HTERT RPE-1 (cell line): ENCODE measurements around the gene NFKBIZ.

Source experiments
- in situ Hi-C: fragments of 300-500 bp; cut with MboI; formaldehyde crosslinking; loops from 4 replicates; pipeline ENCODE4 v1.14.3; 2020; ENCODE audit warnings: low sequenced_read_pairs

The NFKBIZ gene

GRCh38 chr3:101848754-101849713, at the start of gene NFKBIZ:
Gene NFKBIZ (plus strand): TSS chr3:101849514. CDS start chr3:101849629, 115 bp downstream.
- in situ Hi-C loops, result no loop called here

GRCh38 chr3:101801174-101801573, 48.1 kb upstream of the NFKBIZ start:
- in situ Hi-C loops, result no loop called here

GRCh38 chr3:101802179-101802578, 47.1 kb upstream of the NFKBIZ start:
- in situ Hi-C loops, result no loop called here

- in situ Hi-C loops, result no loop called here
Observed at GRCh38 chr3:101803173-101803782, 46.0 kb upstream of the NFKBIZ start.

- in situ Hi-C loops, result no loop called here
Observed at GRCh38 chr3:101803939-101804338, 45.4 kb upstream of the NFKBIZ start.

GRCh38 chr3:101806491-101806890, 42.8 kb upstream of the NFKBIZ start:
- in situ Hi-C loops, result no loop called here

GRCh38 chr3:101807888-101808287, 41.4 kb upstream of the NFKBIZ start:
- in situ Hi-C loops, result no loop called here

- in situ Hi-C loops, result no loop called here
Observed at GRCh38 chr3:101809178-101810021, 39.9 kb upstream of the NFKBIZ start.

GRCh38 chr3:101810022-101810418, 39.3 kb upstream of the NFKBIZ start:
- in situ Hi-C loops, result no loop called here

- in situ Hi-C loops, result no loop called here
Observed at GRCh38 chr3:101811875-101812274, 37.4 kb upstream of the NFKBIZ start.

- in situ Hi-C loops, result no loop called here
Observed at GRCh38 chr3:101812895-101813294, 36.4 kb upstream of the NFKBIZ start.

GRCh38 chr3:101813817-101814440, 35.4 kb upstream of the NFKBIZ start:
- in situ Hi-C loops, result no loop called here

GRCh38 chr3:101814835-101815234, 34.5 kb upstream of the NFKBIZ start:
- in situ Hi-C loops, result no loop called here

GRCh38 chr3:101816215-101817149, 32.8 kb upstream of the NFKBIZ start:
- in situ Hi-C loops, result no loop called here

GRCh38 chr3:101817992-101818391, 31.3 kb upstream of the NFKBIZ start:
- in situ Hi-C loops, result no loop called here

- in situ Hi-C loops, result no loop called here
Observed at GRCh38 chr3:101819649-101820206, 29.6 kb upstream of the NFKBIZ start.

GRCh38 chr3:101821503-101821902, 27.8 kb upstream of the NFKBIZ start:
- in situ Hi-C loops, result no loop called here

GRCh38 chr3:101823525-101823924, 25.8 kb upstream of the NFKBIZ start:
- in situ Hi-C loops, result no loop called here

GRCh38 chr3:101824702-101825101, 24.6 kb upstream of the NFKBIZ start:
- in situ Hi-C loops, result no loop called here
